ENCODE data around the gene NPTX1.

Gene NPTX1

GRCh38 chr17:80432350-80432955 lies 44.0 kb downstream of the NPTX1 start:
- Histone ChIP-seq H3K9ac (no peak overlapping the region), H2AFZ (ENCODE audit: low read depth) (no peak overlapping the region), H4K20me1 (ENCODE audit: insufficient read depth) (no peaks in the 10 kb centered on the region), H3K79me2 (ENCODE audit: insufficient read depth, low read depth) (no peaks in the 10 kb centered on the region), H3K4me1 (ENCODE audit: low read depth, poor library complexity, severe bottlenecking) (no peaks in the 10 kb centered on the region), H3K36me3 (ENCODE audit: insufficient read depth) (no peaks in the 10 kb centered on the region), H3K4me3 (IDR thresholded peaks at IDR 0.05; ENCODE audit: insufficient read depth, low read depth, low read length) (no peak overlapping the region), H3K27ac (no peak overlapping the region), H3K4me2 (no peak overlapping the region), H3K27me3 (ENCODE audit: insufficient read depth, low read depth) (peaks cover 98% of the 10 kb centered on the region)
- no peak for TF ChIP-seq CTCF (conservative IDR thresholded peaks at IDR 0.05; ENCODE audit: low read depth, low read length)

GRCh38 chr17:80431246-80432195 lies 44.9 kb downstream of the NPTX1 start:
- Histone ChIP-seq H3K27ac (no peak overlapping the region), H3K4me3 (IDR thresholded peaks at IDR 0.05; ENCODE audit: insufficient read depth, low read depth, low read length) (no peak overlapping the region), H3K27me3 (ENCODE audit: insufficient read depth, low read depth) (peaks cover 92% of the 10 kb centered on the region), H3K36me3 (ENCODE audit: insufficient read depth) (no peaks in the 10 kb centered on the region), H3K9ac (no peak overlapping the region), H3K4me1 (ENCODE audit: low read depth, poor library complexity, severe bottlenecking) (no peaks in the 10 kb centered on the region), H3K79me2 (ENCODE audit: insufficient read depth, low read depth) (no peaks in the 10 kb centered on the region), H4K20me1 (ENCODE audit: insufficient read depth) (no peaks in the 10 kb centered on the region), H3K4me2 (no peak overlapping the region), H2AFZ (ENCODE audit: low read depth) (no peak overlapping the region)
- no peak for TF ChIP-seq CTCF (conservative IDR thresholded peaks at IDR 0.05; ENCODE audit: low read depth, low read length)

- Histone ChIP-seq H3K79me2 (ENCODE audit: insufficient read depth, low read depth) (no peaks in the 10 kb centered on the region), H4K20me1 (ENCODE audit: insufficient read depth) (no peaks in the 10 kb centered on the region), H3K27me3 (ENCODE audit: insufficient read depth, low read depth) (peaks cover 90% of the 10 kb centered on the region), H3K4me3 (IDR thresholded peaks at IDR 0.05; ENCODE audit: insufficient read depth, low read depth, low read length) (no peak overlapping the region), H3K27ac (no peak overlapping the region), H3K4me2 (no peak overlapping the region), H2AFZ (ENCODE audit: low read depth) (no peak overlapping the region), H3K4me1 (ENCODE audit: low read depth, poor library complexity, severe bottlenecking) (no peaks in the 10 kb centered on the region), H3K36me3 (ENCODE audit: insufficient read depth) (no peaks in the 10 kb centered on the region), H3K9ac (no peak overlapping the region)
- no peak for TF ChIP-seq CTCF (conservative IDR thresholded peaks at IDR 0.05; ENCODE audit: low read depth, low read length)
These were observed 45.8 kb downstream of the NPTX1 start for GRCh38 chr17:80430446-80431245.

GRCh38 chr17:80429356-80430275 lies 46.8 kb downstream of the NPTX1 start:
- H3K36me3 ChIP-seq (ENCODE audit: insufficient read depth), result no peaks in the 10 kb centered on the region
- H3K79me2 ChIP-seq (ENCODE audit: insufficient read depth, low read depth), result no peaks in the 10 kb centered on the region
- no peak overlapping the region for H3K4me3 ChIP-seq (IDR thresholded peaks at IDR 0.05; ENCODE audit: insufficient read depth, low read depth, low read length)
- H3K4me2 ChIP-seq, result no peak overlapping the region
- no peak overlapping the region for H3K27ac ChIP-seq
- H4K20me1 ChIP-seq (ENCODE audit: insufficient read depth), result no peaks in the 10 kb centered on the region
- peaks cover 90% of the 10 kb centered on the region for H3K27me3 ChIP-seq (ENCODE audit: insufficient read depth, low read depth)
- no peak for TF ChIP-seq CTCF (conservative IDR thresholded peaks at IDR 0.05; ENCODE audit: low read depth, low read length)
- no peak overlapping the region for H3K9ac ChIP-seq
- no peaks in the 10 kb centered on the region for H3K4me1 ChIP-seq (ENCODE audit: low read depth, poor library complexity, severe bottlenecking)
- no peak overlapping the region for H2AFZ ChIP-seq (ENCODE audit: low read depth)
